Body of pancreas (tissue), 4 donors: ENCODE measurements around the gene WNT9A.

Source experiments
- CTCF ChIP-seq, 7 experiments: fragments of 450-650 bp in 4 of 7; fragments of 200-600 bp in 3 of 7; sonication (generic) in 3 of 7; IDR thresholded peaks; one replicate each; pipeline ENCODE4 v1.5.1; 2016 to 2019; ENCODE audit warnings: antibody characterized with exemption in 7 of 7
- POLR2A ChIP-seq, 3 donors: fragments of 450-650 bp; IDR thresholded peaks; one replicate each; pipeline ENCODE4 v1.6.1; 2016; ENCODE audit warnings: antibody characterized with exemption in 3 of 3, mild to moderate bottlenecking in 2 of 3

- TF ChIP-seq POLR2A (IDR thresholded peaks at IDR 0.05) (no peak), CTCF (IDR thresholded peaks at IDR 0.05) (no peak)
Measured at GRCh38 chr1:227888404-227889046, 59.2 kb downstream of the WNT9A start.
